GM12878 (cell line): Measurements from ENCODE around the gene CHRM4. TPM values are rescaled to one million over a fixed set of nuclear protein-coding genes. Genes with fewer than 3 reads are reported as not detected.

Experiments used
- ATAC-seq: fragments of 200-7000 bp; cut with Tn5 transposase; 3 replicates; pipeline ENCODE4 v1.9.1; 2020; ENCODE audit warnings: mild to moderate bottlenecking, moderate library complexity
- BruUV-seq: library from RNA; stranded (reverse); fragments of 400-500 nt; replicated peaks from 2 replicates; lab custom pipeline; 2021; lab: Mats Ljungman, UMichigan
- CTCF ChIA-PET: fragments of 300-600 bp; sonication (Branson Sonifier 250); formaldehyde crosslinking; extraction: SDS; loops from one replicate; lab custom pipeline; 2021; ENCODE audit warnings: inconsistent platforms; lab: Yijun Ruan, JAX
- POLR2A ChIA-PET: fragments of 350-600 bp; formaldehyde crosslinking; extraction: SDS; loops from one replicate; lab custom pipeline; 2021; ENCODE audit warnings: inconsistent platforms; lab: Charles Lee
- RAD21 ChIA-PET: fragments of 300-600 bp; sonication (Branson Sonifier 250); formaldehyde crosslinking; loops from one replicate; lab custom pipeline; 2023; ENCODE audit warnings: antibody characterized with exemption; ENCODE audit not compliant: unreplicated experiment; lab: Charles Lee
- SMC1A ChIA-PET: fragments of 300-600 bp; sonication (Branson Sonifier 250); formaldehyde crosslinking; loops from one replicate; lab custom pipeline; 2023; ENCODE audit not compliant: unreplicated experiment, uncharacterized antibody; lab: Charles Lee
- DNase-seq: peaks from one replicate; pipeline ENCODE4 v3.0.0-alpha.2; 2011; ENCODE audit warnings: low read depth, low spot score
- FAIRE-seq: peaks from 3 replicates; lab custom pipeline; 2011; peaks lifted over from hg19 to GRCh38; lab: Jason Lieb, UNC
- H2AFZ ChIP-seq: 2 replicates; pipeline ENCODE4 v1.6.0; 2011; ENCODE audit warnings: low read depth, low read length, control low read depth; ENCODE audit not compliant: control insufficient read depth
- H3K27ac ChIP-seq: 2 replicates; pipeline ENCODE4 v1.5.1; 2011; ENCODE audit warnings: control low read depth; ENCODE audit not compliant: control insufficient read depth, insufficient read depth
- H3K27me3 ChIP-seq, 2 experiments: replicated peaks in 1 of 2; 2 replicates each; pipeline versions ENCODE4 v1.6.0 to v1.6.1; 2011; ENCODE audit warnings: low read length in 1 of 2; ENCODE audit not compliant: control insufficient read depth in 2 of 2, insufficient read depth in 2 of 2
- H3K36me3 ChIP-seq, 2 experiments: 2 replicates each; pipeline ENCODE4 v1.5.1; 2011; ENCODE audit warnings: low read length in 1 of 2; ENCODE audit not compliant: control insufficient read depth in 2 of 2, insufficient read depth in 2 of 2
- H3K4me1 ChIP-seq: 2 replicates; pipeline ENCODE4 v1.6.1; 2011; ENCODE audit warnings: mild to moderate bottlenecking, low read length, moderate library complexity, mixed read lengths; ENCODE audit not compliant: control insufficient read depth, insufficient read depth
- H3K4me2 ChIP-seq: 2 replicates; pipeline ENCODE4 v1.6.0; 2011; ENCODE audit warnings: control low read depth; ENCODE audit not compliant: control insufficient read depth, insufficient read depth
- H3K4me3 ChIP-seq: fragments of 200-600 bp; sonication (generic); 2 replicates; pipeline ENCODE4 v1.5.1; 2016
- H3K79me2 ChIP-seq: 2 replicates; pipeline ENCODE4 v1.6.0; 2011; ENCODE audit warnings: low read length; ENCODE audit not compliant: control insufficient read depth, insufficient read depth
- H3K9ac ChIP-seq: 2 replicates; pipeline ENCODE4 v1.8.0; 2011; ENCODE audit warnings: low read length, control low read depth, mixed read lengths; ENCODE audit not compliant: control insufficient read depth, insufficient read depth
- H3K9me3 ChIP-seq: replicated peaks from 3 replicates; pipeline ENCODE4 v1.5.1; 2011; ENCODE audit warnings: mild to moderate bottlenecking, low read length; ENCODE audit not compliant: control insufficient read depth, insufficient read depth
- H4K20me1 ChIP-seq: 2 replicates; pipeline ENCODE4 v1.6.0; 2011; ENCODE audit not compliant: control insufficient read depth, insufficient read depth
- ASH2L ChIP-seq: fragments of 300-600, 200-600 bp; sonication (generic); IDR thresholded peaks from 2 replicates; pipeline ENCODE4 v1.6.1; 2017; ENCODE audit warnings: low read depth, mild to moderate bottlenecking, borderline replicate concordance
- BCL3 ChIP-seq: IDR thresholded peaks from 2 replicates; pipeline ENCODE4 v1.6.1; 2011; ENCODE audit warnings: borderline replicate concordance, low read depth, mild to moderate bottlenecking, moderate library complexity, low read length; ENCODE audit not compliant: insufficient read depth, poor library complexity, severe bottlenecking
- CREB1 ChIP-seq: IDR thresholded peaks from 2 replicates; pipeline ENCODE4 v1.6.1; 2012; ENCODE audit warnings: low read depth, mild to moderate bottlenecking, inconsistent platforms
- CUX1 ChIP-seq: IDR thresholded peaks from 2 replicates; pipeline ENCODE4 v1.6.1; 2012; ENCODE audit warnings: improper control_type of control experiment, low read depth, low read length; ENCODE audit not compliant: insufficient replicate concordance
- E2F8 ChIP-seq: fragments of 450-650 bp; IDR thresholded peaks from 2 replicates; pipeline ENCODE4 v1.6.1; 2018; ENCODE audit warnings: mild to moderate bottlenecking, low read depth, moderate library complexity; ENCODE audit not compliant: partially characterized antibody
- GATAD2B ChIP-seq: fragments of 450-650 bp; conservative IDR thresholded peaks from 2 replicates; pipeline ENCODE4 v1.6.1; 2017; ENCODE audit warnings: low read depth, mild to moderate bottlenecking, moderate library complexity
- LARP7 ChIP-seq: fragments of 450-650 bp; IDR thresholded peaks from 2 replicates; pipeline ENCODE4 v1.6.1; 2017; ENCODE audit warnings: mild to moderate bottlenecking
- RAD51 ChIP-seq: fragments of 450-650 bp; IDR thresholded peaks from 2 replicates; pipeline ENCODE4 v1.6.1; 2016; ENCODE audit warnings: moderate library complexity, mild to moderate bottlenecking, inconsistent platforms
- SMARCA5 ChIP-seq: fragments of 450-650 bp; IDR thresholded peaks from 2 replicates; pipeline ENCODE4 v1.6.1; 2017; ENCODE audit warnings: mild to moderate bottlenecking
- SREBF1 ChIP-seq: IDR thresholded peaks from 2 replicates; pipeline ENCODE4 v1.6.1; 2012; ENCODE audit warnings: mild to moderate bottlenecking, low read length
- SUZ12 ChIP-seq: fragments of 200-600 bp; sonication (generic); IDR thresholded peaks from one replicate; pipeline ENCODE4 v1.6.1; 2018; ENCODE audit warnings: antibody characterized with exemption, mild to moderate bottlenecking; ENCODE audit not compliant: unreplicated experiment
- TCF7 ChIP-seq: IDR thresholded peaks from 2 replicates; pipeline ENCODE4 v1.6.1; 2014; ENCODE audit warnings: antibody characterized with exemption, borderline replicate concordance
- YBX1 ChIP-seq: fragments of 450-650 bp; IDR thresholded peaks from 2 replicates; pipeline ENCODE4 v1.6.1; 2016; ENCODE audit warnings: antibody characterized with exemption
- WGBS: methylation state at CpG from one replicate; pipeline ENCODE4 v1.1.6; 2016; ENCODE audit warnings: low lambda C conversion rate; ENCODE audit not compliant: insufficient replicate concordance, insufficient coverage; ENCODE audit errors: missing lambda C conversion rate; 5-methylcytosine and 5-hydroxymethylcytosine counted together
- in situ Hi-C: fragments of 300-500 bp; cut with MboI; formaldehyde crosslinking; loops from 9 replicates; pipeline ENCODE4 v1.14.3; 2018; ENCODE audit warnings: mixed read lengths
- intact Hi-C: fragments of 100-400 bp; cut with micrococcal nuclease; formaldehyde crosslinking; loops from one replicate; pipeline ENCODE4 v1.14.2; 2022; ENCODE audit not compliant: unreplicated experiment
- polyA plus RNA-seq, 11 experiments: library from polyadenylated mRNA; depleted of rRNA in 4 of 11; unstranded in 6 of 11; stranded (reverse) in 5 of 11; fragments of >200 nt; fragmentation: Nextera tagmentation in 4 of 11; fragmentation: Illumina TruSeq in 1 of 11; extraction: Ambion mirVana in 4 of 11; extraction: Trizol in 1 of 11; gene quantifications; 1 replicate in 1 of 11; 2 replicates in 10 of 11; pipeline versions ENCODE4 v1.2.1 to v1.2.3, GENCODE V29; 2011 to 2016; ENCODE audit warnings: inconsistent platforms in 2 of 11, missing spikeins in 2 of 11, low read depth in 1 of 11
- total RNA-seq, 4 experiments: library from RNA; depleted of rRNA in 3 of 4; stranded (reverse); fragments of >200 nt in 3 of 4; fragmentation: Illumina TruSeq in 1 of 4; extraction: Trizol in 1 of 4; gene quantifications; 2 replicates each; pipeline versions ENCODE4 v1.2.1 to v1.2.3, GENCODE V29; 2013 to 2021

CHRM4 gene
- total and polyA plus RNA-seq, 10 of the 15 experiments (the other 5 are each of a cell fraction or from before 2014, with no cell fraction given): 0.12 to 0.23 (median 0.13) TPM; not detected in 7

DNA sequence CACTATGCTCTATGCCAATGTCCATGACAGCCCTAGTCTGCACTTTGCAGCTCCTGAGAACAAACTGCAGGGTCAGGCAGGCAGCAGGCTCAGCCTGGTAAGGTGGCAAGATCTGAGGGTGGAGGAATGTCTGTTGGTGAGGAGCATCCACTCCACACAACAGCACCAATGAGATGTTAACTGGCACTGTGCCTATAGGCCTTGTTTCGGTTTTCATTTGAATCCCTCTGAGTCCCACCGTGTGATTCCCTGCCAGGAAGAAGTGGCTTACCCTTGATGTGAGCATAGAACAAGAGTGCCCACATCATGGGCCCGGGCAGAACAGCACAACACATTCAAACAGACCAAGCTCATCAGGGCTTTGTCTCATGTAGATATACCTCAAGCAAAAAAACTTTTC is 44.1 kb upstream of the CHRM4 start:
- no peak overlapping the region for H2AFZ ChIP-seq
- no TSS peak for BruUV-seq
- H3K27me3 ChIP-seq: no peaks in the 10 kb centered on the region
- H3K4me2 ChIP-seq: no peak overlapping the region
- DNase-seq: no peak
- no peak for TF ChIP-seq SMARCA5
- TF ChIP-seq TCF7: no peak
- TF ChIP-seq YBX1: no peak
- no peak for TF ChIP-seq SUZ12
- no peak for TF ChIP-seq BCL3
- TF ChIP-seq GATAD2B: no peak
- TF ChIP-seq E2F8: no peak
- no peak for TF ChIP-seq SREBF1
- TF ChIP-seq LARP7: no peak
- no peak for TF ChIP-seq CUX1
- no peak for TF ChIP-seq CREB1
- TF ChIP-seq RAD51: no peak
- TF ChIP-seq ASH2L: no peak
- H3K27ac ChIP-seq: no peak overlapping the region
- peaks cover 4% of the 10 kb centered on the region; the same call in 1 of the 2 replicates for H3K4me1 ChIP-seq
- no peaks in the 10 kb centered on the region for H3K9me3 ChIP-seq
- intact Hi-C loops (no loop called here), in situ Hi-C loops (no loop called here)
- no peak overlapping the region for H3K4me3 ChIP-seq
- no peak; the same call in 2 of the 3 replicates for ATAC-seq
- ChIA-PET POLR2A (interaction anchor here (1.0 to 2.9 kb wide), 3 partner anchors 42 to 74 kb away, joined by 3 to 19 read pairs (median 3); no protein-coding TSS in a partner anchor), RAD21 (interaction anchor here (1.3 to 3.5 kb wide), 6 partner anchors 10 to 94 kb away, joined by 3 to 31 read pairs (median 11); no protein-coding TSS in a partner anchor), SMC1A (interaction anchor here (0.8 to 8.0 kb wide), 9 partner anchors 10 to 120 kb away, joined by 3 to 105 read pairs (median 4); no protein-coding TSS in a partner anchor), CTCF (interaction anchor here (1.5 to 3.8 kb wide), 2 partner anchors 11 to 186 kb away, joined by 3 to 30 read pairs; no protein-coding TSS in a partner anchor)
- WGBS: 61% methylated on average over 3 of the region's 3 CpGs
- no peaks in the 10 kb centered on the region for H4K20me1 ChIP-seq
- no peak overlapping the region for H3K9ac ChIP-seq
- H3K79me2 ChIP-seq: no peaks in the 10 kb centered on the region
- peaks cover 18 to 23% of the 10 kb centered on the region in 2 experiments; a peak in 3 of 4 replicates for H3K36me3 ChIP-seq
- FAIRE-seq: no peak
